ENCODE data around the gene ZNF579.

DNA sequence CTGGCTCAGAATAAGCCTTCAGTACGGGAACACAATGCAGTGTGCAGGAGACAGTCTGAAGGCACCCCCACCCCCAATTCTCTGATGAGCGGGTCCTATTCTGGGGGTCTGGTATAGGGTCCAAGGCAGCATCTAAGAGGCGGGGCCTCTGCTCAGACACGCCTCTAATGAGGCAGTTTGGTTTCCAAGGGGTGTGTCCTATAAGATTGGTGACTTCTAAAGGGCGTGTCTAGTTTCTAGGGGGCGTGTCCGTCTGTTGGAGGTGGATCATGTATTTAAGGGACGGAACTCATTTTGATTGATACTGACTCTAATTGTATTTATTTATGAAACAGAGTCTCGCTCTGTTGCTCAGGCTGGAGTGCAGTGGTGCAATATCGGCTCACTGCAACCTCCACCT is 10.0 kb upstream of the ZNF579 start:
- TF ChIP-seq YY1 (IDR thresholded peaks at IDR 0.05; ENCODE audit: insufficient read depth, insufficient read length) (no peak), ZNF274 (IDR thresholded peaks at IDR 0.05; ENCODE audit: low read depth, low read length) (no peak)

Data from NT2/D1 (cell line).